Mesodermal cell (in vitro differentiated cells): ENCODE results near the gene MPP7.

Experiments used
- H3K27ac ChIP-seq: 2 replicates; pipeline ENCODE4 v1.7.0; 2013; ENCODE audit warnings: mild to moderate bottlenecking, low read depth, low read length, moderate library complexity; ENCODE audit not compliant: severe bottlenecking
- H3K36me3 ChIP-seq: 2 replicates; pipeline ENCODE4 v1.7.1; 2013; ENCODE audit warnings: mild to moderate bottlenecking, low read length, moderate library complexity; ENCODE audit not compliant: control insufficient read depth, insufficient read depth
- H3K4me1 ChIP-seq: one replicate; pipeline ENCODE4 v1.7.1; 2013; ENCODE audit warnings: mild to moderate bottlenecking, low read length; ENCODE audit not compliant: insufficient read depth, control insufficient read depth, poor library complexity, severe bottlenecking
- H3K4me3 ChIP-seq: 2 replicates; pipeline ENCODE4 v1.7.0; 2013; ENCODE audit warnings: low read length, control low read depth, mild to moderate bottlenecking; ENCODE audit not compliant: insufficient read depth, poor library complexity, severe bottlenecking; ENCODE audit errors: extremely low read depth
- H3K9me3 ChIP-seq: 2 replicates; pipeline ENCODE4 v1.7.1; 2013; ENCODE audit warnings: mild to moderate bottlenecking, low read length, moderate library complexity; ENCODE audit not compliant: control insufficient read depth
- WGBS, 2 experiments: methylation state at CpG; one replicate each; pipeline ENCODE4 v1.1.5; 2013; ENCODE audit warnings: missing lambda C conversion rate in 2 of 2; ENCODE audit not compliant: insufficient coverage in 2 of 2; 5-methylcytosine and 5-hydroxymethylcytosine counted together

Gene MPP7

DNA sequence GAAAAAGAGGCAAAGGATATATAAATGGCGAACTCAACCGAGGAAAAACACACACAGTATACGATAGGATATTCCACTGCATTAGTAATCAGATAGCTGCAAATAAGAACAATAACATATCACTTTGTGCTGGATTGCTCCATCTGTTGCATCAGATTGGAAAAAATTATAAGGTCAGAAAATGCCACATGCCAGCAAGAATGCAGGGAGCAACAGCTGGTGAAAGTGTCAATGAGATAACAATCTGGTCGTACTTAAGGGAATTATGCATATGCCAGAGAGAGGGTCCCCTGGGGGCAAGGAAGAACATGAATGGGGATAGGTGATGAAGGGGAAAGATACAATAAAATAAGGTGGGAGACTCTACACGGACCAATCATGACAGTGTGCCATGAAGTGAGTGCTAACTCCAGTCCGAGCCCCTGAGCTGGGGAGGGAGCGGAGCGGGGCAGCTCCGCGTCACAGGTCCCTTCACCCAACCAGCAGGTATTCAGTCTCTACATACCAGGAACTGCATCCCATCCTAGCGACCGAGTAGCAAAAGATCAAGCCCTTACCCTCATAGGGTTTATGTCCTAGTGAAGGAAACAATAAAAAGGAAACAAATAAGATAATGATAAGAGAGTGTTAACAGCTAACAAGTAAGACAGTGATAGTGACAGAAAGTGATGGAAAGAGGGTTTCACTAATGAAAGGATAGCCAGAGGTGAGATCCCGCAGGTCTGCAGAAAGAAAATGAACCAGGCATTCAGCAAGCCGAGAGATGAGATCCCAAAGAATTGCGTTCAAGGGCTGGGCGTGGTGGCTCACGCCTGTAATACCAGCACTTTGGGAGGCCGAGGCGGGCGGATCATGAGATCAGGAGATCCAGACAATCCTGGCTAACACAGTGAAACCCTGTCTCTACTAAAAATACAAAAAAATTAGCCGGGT, 9.4 kb downstream of the MPP7 start:
- Histone ChIP-seq H3K4me3 (no peak overlapping the region), H3K36me3 (no peaks in the 10 kb centered on the region), H3K9me3 (no peaks in the 10 kb centered on the region), H3K27ac (no peak overlapping the region), H3K4me1 (peaks cover 3% of the 10 kb centered on the region)
- 85 to 87% methylated on average over 9 to 15 of the region's 21 CpGs for WGBS, 2 experiments

DNA sequence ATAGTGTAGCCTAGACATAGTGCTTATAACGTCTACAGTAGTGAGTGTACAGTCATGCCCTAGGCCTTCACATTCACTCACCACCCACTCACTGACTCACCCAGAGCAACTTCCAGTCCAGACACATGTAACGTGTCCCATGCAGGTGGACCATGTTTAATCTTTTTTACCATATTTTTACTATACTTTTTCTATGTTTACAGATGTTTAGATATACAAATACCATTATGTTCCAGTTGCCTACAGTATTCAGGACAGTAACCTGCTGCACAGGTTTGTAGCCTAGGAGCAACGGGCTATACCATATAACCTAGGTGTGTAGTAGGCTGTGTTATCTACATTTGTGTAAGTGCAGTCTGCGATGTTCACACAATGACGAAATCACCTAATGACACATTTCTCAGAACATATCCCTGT, 11.0 kb downstream of the MPP7 start:
- 100% methylated on average over 1 of the region's 5 CpGs; no CpG with 5 or more reads in 1 of the 2 experiments for WGBS, 2 experiments
- Histone ChIP-seq H3K4me3 (no peak overlapping the region), H3K27ac (no peak overlapping the region), H3K4me1 (peaks cover 3% of the 10 kb centered on the region), H3K36me3 (no peaks in the 10 kb centered on the region), H3K9me3 (no peaks in the 10 kb centered on the region)

DNA sequence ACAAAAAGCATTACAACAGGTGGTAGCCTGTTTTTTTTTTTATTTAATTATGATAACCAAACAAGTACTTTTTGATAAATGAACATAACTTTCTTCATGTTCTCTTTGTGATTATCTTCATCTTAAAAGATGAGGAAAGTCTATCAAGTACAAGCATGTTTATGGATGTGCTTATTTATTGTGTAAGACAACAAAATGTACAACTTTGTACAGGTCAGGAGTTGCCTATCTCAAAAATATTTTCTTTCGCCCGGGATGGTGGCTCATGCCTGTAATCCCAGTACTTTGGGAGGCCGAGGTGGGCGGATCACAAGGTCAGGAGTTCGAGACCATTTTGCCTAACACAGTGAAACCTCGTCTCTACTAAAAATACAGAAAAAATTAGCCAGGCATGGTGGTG, 17.0 kb downstream of the MPP7 start:
- H3K27ac ChIP-seq, result no peak overlapping the region
- H3K36me3 ChIP-seq, result no peaks in the 10 kb centered on the region
- no peak overlapping the region for H3K4me3 ChIP-seq
- H3K4me1 ChIP-seq, result no peaks in the 10 kb centered on the region
- H3K9me3 ChIP-seq, result no peaks in the 10 kb centered on the region
- 95 to 100% methylated on average over 5 of the region's 6 CpGs for WGBS, 2 experiments

DNA sequence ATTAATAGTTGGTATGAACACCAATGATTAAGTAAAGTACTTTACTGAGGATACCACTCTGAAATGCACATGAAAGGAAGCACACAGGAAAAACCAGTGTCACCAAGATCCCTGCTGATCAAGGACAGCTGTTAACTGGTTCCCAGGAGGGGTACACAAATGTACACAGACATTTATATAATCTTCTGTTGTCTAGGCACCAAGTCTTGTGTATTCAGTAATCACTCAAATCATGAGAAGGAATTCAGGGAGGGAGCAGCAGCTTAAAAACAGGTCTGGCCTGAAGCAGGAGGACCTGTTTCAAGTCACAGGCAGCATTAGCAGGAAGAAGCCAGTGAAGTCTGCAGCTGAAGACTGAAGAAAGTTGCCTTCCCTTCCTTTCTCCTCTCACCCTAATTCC, 18.7 kb downstream of the MPP7 start:
- H3K4me1 ChIP-seq, result no peaks in the 10 kb centered on the region
- H3K9me3 ChIP-seq, result no peaks in the 10 kb centered on the region
- H3K36me3 ChIP-seq, result no peaks in the 10 kb centered on the region
- no peak overlapping the region for H3K27ac ChIP-seq
- no peak overlapping the region for H3K4me3 ChIP-seq

DNA sequence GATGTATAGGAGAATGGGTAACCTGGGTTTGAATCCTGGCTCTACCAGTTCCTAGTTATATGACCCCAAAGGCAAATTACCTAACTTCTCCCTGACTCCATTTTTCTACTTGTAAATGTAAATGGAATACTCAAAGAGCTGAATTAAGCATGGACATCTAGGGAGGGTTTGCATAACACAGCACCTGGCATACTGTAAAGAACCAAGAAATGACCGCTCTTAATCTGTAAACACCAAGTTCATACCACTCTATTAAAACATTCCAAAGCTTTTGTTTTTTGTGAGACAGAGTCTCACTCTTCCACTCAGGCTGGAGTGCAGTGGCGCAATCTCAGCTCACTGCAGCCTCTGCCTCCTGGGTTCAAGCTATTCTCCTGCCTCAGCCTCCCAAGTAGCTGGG, 19.6 kb downstream of the MPP7 start:
- WGBS, 2 experiments, result 91 to 100% methylated on average over 1 to 2 of the region's 2 CpGs
- Histone ChIP-seq H3K4me3 (no peak overlapping the region), H3K36me3 (no peaks in the 10 kb centered on the region), H3K27ac (no peak overlapping the region), H3K9me3 (no peaks in the 10 kb centered on the region), H3K4me1 (no peaks in the 10 kb centered on the region)

DNA sequence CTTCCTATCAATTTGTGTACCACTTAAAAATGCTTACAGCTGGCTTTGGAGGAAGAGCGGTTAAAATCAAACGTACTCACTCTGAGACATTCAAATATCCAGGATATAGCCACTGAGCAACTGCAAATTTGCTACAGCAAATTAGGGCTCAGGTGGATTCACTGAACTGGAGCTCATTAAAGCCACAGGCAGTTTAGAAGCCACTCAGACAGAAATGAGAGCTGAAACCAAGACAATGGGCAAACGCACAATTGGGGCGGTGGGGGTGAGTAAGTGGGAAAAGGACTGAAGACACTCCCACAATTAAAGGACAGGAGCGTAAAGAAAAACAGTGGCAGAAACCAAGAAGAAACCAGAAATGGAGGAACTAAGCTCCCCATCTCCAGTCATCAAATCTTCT, 20.5 kb downstream of the MPP7 start:
- Histone ChIP-seq H3K4me3 (no peak overlapping the region), H3K9me3 (no peaks in the 10 kb centered on the region), H3K4me1 (no peaks in the 10 kb centered on the region), H3K36me3 (no peaks in the 10 kb centered on the region), H3K27ac (no peak overlapping the region)
- WGBS, 2 experiments, result 81 to 100% methylated on average over 2 of the region's 5 CpGs

DNA sequence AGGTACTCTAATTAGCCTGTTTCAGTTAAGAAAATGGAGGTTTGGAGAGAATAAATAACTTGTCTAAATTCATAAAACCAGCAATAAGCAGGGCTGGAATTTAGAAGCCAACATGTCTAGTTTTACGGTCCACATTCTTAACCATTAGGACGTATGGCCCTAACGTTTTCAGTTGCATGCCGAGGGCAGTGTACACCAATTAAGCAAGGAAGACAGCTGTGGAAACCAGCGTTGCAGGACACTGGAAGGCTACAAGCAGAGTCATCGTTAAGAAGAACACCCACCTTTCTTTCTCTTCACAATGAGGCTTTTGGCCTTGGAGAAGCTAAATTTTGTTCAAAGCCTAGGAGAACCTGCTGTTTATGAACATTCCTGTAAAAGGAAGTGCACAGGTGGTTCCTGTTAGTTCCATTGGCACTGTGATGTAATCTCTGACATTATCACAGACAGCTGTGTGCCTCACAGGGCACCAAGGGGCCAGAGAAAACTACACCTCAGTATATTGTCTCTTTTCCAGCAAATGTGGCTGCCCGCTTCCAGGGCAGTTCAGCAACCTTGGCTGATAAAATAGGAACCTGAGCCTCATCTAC, 21.0 kb downstream of the MPP7 start:
- Histone ChIP-seq H3K27ac (no peak overlapping the region), H3K9me3 (no peaks in the 10 kb centered on the region), H3K4me3 (no peak overlapping the region), H3K36me3 (no peaks in the 10 kb centered on the region), H3K4me1 (no peaks in the 10 kb centered on the region)
- 89 to 90% methylated on average over 5 to 7 of the region's 7 CpGs for WGBS, 2 experiments

DNA sequence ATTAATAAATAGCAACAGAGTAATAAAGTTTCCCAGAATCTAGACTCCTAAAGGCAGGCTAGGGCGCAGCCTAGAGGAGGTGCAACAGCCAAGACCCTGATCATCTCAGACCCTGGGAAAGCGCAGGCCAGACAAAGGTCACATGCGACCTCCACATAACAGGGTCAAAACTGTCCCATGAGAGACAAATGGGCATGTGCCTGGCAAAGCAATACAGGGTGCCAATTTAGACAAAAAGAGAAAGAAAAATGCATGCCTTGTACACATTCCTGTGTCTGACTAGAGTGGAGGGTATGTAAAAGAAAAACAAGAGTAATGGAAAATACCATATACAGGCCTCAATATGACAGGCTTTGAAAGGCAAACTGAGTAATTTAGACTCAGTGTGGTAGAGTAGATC, 22.2 kb downstream of the MPP7 start:
- H3K4me1 ChIP-seq, result no peaks in the 10 kb centered on the region
- no peaks in the 10 kb centered on the region for H3K9me3 ChIP-seq
- 88 to 90% methylated on average over 3 of the region's 3 CpGs for WGBS, 2 experiments
- no peak overlapping the region for H3K27ac ChIP-seq
- no peak overlapping the region for H3K4me3 ChIP-seq
- H3K36me3 ChIP-seq, result no peaks in the 10 kb centered on the region

DNA sequence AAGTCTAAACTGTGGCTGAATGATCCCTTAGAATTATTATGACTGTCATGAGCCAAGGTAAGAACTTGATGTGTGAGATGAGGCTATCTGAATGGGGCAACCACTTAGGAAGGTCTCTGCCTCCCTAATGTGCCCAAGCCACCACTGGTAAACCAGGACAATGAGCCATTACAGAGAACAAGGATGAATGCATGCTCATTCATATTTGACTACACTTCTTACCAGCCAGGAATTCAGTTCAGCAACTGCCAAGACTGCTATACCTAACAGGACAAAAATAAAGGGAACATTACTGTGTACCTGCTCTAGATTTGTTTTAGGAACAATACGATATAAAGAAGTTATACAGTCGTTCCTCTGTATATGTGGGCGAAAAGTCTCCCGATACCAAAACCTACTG, 23.0 kb downstream of the MPP7 start:
- 94% methylated on average over 4 of the region's 4 CpGs; no CpG with 5 or more reads in 1 of the 2 experiments for WGBS, 2 experiments
- Histone ChIP-seq H3K4me3 (no peak overlapping the region), H3K4me1 (no peaks in the 10 kb centered on the region), H3K27ac (no peak overlapping the region), H3K36me3 (no peaks in the 10 kb centered on the region), H3K9me3 (no peaks in the 10 kb centered on the region)

DNA sequence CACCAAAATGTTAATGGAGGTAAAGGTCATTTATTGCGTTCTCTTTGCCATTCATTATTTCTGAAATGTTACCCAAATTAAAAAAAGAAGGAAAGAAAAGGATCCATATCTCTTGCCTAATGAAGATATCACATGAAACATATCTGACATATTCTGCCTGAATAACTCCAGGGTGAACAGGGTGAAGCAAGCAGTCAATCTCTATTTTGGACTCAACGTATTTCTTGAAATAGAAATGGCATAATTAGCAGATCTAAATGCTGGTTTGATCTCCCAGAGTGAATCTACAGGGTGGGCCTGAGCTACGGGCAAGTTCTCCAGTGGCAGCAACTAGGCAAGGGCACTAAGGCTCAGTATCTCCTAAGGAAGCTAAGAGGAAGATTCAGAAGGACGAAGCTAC, 24.0 kb downstream of the MPP7 start:
- Histone ChIP-seq H3K36me3 (no peaks in the 10 kb centered on the region), H3K9me3 (no peaks in the 10 kb centered on the region), H3K4me3 (no peak overlapping the region), H3K4me1 (no peaks in the 10 kb centered on the region), H3K27ac (no peak overlapping the region)
- 88 to 95% methylated on average over 3 of the region's 4 CpGs for WGBS, 2 experiments

DNA sequence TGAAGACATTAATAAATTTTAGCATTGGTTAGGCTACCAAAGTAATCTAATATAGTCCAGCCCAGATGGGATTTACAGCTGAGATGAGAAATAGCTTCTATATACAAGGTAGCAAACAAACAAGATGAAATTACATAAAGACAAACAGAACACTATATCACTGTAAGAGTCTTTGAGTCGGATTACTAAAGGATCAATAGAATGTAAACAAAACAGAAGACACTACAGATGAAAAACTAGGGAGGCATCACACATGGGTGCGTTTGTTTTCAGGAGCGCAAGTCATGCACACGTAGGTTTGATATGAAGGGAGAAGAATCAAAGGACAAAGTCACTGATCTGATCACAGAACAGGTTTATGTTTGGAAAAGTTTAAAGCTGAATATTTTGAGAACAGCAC, 26.5 kb downstream of the MPP7 start:
- Histone ChIP-seq H3K4me1 (no peaks in the 10 kb centered on the region), H3K9me3 (no peaks in the 10 kb centered on the region), H3K36me3 (no peaks in the 10 kb centered on the region), H3K27ac (no peak overlapping the region), H3K4me3 (no peak overlapping the region)
- WGBS, 2 experiments, result 97 to 98% methylated on average over 3 of the region's 4 CpGs
